ENCODE data around the gene HOXA3. TPM values are rescaled to one million over a fixed set of nuclear protein-coding genes. Genes with fewer than 3 reads are reported as not detected.

Gene HOXA3
- total and polyA plus RNA-seq, 2 of the 13 experiments (the other 11 are each of a cell fraction or from before 2014, with no cell fraction given) = 2.9 to 4.6 TPM

DNA sequence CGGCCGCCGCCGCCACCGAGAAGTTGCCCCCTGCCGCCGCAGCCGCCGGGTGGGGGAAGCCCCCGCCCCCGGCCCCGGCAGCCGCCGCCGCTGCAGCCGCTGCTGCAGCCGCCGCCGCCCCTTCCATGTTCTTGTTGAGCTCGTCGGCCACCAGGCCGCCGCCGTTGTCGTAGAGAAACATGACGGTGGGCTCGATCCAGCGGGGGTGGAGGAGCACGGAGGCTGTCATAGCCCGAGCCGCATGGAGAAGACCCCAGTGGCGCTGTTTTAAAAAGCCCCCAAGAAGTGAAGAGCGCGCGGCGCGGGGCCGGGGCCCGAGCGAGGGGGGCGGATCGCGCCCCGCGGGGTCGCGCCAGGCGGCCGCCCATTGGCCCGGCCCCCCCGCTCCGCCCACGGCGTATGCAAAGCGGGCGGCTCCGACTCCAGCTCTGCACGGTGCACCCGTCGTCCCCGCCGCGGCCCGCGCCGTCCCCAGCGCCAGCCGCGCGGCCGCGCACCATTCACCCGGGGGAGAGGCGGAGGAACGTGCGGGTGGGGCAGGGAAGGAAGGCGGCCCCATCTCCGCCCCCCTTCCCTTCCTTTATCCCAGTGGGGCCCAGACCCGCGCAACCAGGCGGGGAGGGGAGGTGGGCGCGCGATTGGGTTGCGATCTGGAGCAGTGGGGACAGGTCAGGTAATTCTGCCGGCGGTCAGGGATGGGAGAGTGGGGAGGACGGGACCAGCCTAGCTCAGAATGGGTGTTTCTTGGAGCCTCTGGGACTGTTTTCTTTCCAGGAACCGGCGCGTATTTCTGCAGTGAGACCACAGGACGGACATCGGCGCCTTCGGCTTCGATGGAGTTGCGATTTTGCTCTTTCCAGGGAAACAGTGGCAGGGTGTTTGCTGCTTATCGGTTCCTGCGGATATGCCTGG is 47.7 kb upstream of the HOXA3 start, which contains the start of gene HOXA13 (continued):
- TF ChIP-seq, protein P1, sequence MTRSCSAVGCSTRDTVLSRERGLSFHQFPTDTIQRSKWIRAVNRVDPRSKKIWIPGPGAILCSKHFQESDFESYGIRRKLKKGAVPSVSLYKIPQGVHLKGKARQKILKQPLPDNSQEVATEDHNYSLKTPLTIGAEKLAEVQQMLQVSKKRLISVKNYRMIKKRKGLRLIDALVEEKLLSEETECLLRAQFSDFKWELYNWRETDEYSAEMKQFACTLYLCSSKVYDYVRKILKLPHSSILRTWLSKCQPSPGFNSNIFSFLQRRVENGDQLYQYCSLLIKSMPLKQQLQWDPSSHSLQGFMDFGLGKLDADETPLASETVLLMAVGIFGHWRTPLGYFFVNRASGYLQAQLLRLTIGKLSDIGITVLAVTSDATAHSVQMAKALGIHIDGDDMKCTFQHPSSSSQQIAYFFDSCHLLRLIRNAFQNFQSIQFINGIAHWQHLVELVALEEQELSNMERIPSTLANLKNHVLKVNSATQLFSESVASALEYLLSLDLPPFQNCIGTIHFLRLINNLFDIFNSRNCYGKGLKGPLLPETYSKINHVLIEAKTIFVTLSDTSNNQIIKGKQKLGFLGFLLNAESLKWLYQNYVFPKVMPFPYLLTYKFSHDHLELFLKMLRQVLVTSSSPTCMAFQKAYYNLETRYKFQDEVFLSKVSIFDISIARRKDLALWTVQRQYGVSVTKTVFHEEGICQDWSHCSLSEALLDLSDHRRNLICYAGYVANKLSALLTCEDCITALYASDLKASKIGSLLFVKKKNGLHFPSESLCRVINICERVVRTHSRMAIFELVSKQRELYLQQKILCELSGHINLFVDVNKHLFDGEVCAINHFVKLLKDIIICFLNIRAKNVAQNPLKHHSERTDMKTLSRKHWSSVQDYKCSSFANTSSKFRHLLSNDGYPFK (CRISPR knock-in tag; IDR thresholded peaks at IDR 0.05; ENCODE audit: borderline replicate concordance) = no peak
- TF ChIP-seq, protein P2, sequence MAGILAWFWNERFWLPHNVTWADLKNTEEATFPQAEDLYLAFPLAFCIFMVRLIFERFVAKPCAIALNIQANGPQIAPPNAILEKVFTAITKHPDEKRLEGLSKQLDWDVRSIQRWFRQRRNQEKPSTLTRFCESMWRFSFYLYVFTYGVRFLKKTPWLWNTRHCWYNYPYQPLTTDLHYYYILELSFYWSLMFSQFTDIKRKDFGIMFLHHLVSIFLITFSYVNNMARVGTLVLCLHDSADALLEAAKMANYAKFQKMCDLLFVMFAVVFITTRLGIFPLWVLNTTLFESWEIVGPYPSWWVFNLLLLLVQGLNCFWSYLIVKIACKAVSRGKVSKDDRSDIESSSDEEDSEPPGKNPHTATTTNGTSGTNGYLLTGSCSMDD (CRISPR knock-in tag; IDR thresholded peaks at IDR 0.05) = no peak
- no peak for TF ChIP-seq ZNF30 (CRISPR knock-in tag; IDR thresholded peaks at IDR 0.05)
- TF ChIP-seq, protein P3, sequence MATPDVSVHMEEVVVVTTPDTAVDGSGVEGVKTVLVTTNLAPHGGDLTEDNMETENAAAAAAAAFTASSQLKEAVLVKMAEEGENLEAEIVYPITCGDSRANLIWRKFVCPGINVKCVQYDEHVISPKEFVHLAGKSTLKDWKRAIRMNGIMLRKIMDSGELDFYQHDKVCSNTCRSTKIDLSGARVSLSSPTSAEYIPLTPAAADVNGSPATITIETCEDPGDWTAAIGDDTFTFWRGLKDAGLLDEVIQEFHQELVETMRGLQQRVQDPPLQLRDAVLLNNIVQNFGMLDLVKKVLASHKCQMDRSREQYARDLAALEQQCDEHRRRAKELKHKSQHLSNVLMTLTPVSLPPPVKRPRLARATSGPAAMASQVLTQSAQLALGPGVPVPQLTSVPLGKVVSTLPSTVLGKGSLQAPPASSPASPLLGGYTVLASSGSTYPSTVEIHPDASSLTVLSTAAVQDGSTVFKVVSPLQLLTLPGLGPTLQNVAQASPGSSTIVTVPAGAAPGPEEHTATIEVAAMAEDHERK (CRISPR knock-in tag; IDR thresholded peaks at IDR 0.05; ENCODE audit: low read depth) = no peak
- no peak for TF ChIP-seq SMC3 (IDR thresholded peaks at IDR 0.05; ENCODE audit: low read length)
- TF ChIP-seq CENPT (CRISPR knock-in tag; IDR thresholded peaks at IDR 0.05; ENCODE audit: low read depth) = no peak
- TF ChIP-seq ZNF788 (CRISPR knock-in tag; IDR thresholded peaks at IDR 0.05; ENCODE audit: borderline replicate concordance) = no peak
- TF ChIP-seq WIZ (CRISPR knock-in tag; IDR thresholded peaks at IDR 0.05) = no peak
- TF ChIP-seq, protein P4, sequence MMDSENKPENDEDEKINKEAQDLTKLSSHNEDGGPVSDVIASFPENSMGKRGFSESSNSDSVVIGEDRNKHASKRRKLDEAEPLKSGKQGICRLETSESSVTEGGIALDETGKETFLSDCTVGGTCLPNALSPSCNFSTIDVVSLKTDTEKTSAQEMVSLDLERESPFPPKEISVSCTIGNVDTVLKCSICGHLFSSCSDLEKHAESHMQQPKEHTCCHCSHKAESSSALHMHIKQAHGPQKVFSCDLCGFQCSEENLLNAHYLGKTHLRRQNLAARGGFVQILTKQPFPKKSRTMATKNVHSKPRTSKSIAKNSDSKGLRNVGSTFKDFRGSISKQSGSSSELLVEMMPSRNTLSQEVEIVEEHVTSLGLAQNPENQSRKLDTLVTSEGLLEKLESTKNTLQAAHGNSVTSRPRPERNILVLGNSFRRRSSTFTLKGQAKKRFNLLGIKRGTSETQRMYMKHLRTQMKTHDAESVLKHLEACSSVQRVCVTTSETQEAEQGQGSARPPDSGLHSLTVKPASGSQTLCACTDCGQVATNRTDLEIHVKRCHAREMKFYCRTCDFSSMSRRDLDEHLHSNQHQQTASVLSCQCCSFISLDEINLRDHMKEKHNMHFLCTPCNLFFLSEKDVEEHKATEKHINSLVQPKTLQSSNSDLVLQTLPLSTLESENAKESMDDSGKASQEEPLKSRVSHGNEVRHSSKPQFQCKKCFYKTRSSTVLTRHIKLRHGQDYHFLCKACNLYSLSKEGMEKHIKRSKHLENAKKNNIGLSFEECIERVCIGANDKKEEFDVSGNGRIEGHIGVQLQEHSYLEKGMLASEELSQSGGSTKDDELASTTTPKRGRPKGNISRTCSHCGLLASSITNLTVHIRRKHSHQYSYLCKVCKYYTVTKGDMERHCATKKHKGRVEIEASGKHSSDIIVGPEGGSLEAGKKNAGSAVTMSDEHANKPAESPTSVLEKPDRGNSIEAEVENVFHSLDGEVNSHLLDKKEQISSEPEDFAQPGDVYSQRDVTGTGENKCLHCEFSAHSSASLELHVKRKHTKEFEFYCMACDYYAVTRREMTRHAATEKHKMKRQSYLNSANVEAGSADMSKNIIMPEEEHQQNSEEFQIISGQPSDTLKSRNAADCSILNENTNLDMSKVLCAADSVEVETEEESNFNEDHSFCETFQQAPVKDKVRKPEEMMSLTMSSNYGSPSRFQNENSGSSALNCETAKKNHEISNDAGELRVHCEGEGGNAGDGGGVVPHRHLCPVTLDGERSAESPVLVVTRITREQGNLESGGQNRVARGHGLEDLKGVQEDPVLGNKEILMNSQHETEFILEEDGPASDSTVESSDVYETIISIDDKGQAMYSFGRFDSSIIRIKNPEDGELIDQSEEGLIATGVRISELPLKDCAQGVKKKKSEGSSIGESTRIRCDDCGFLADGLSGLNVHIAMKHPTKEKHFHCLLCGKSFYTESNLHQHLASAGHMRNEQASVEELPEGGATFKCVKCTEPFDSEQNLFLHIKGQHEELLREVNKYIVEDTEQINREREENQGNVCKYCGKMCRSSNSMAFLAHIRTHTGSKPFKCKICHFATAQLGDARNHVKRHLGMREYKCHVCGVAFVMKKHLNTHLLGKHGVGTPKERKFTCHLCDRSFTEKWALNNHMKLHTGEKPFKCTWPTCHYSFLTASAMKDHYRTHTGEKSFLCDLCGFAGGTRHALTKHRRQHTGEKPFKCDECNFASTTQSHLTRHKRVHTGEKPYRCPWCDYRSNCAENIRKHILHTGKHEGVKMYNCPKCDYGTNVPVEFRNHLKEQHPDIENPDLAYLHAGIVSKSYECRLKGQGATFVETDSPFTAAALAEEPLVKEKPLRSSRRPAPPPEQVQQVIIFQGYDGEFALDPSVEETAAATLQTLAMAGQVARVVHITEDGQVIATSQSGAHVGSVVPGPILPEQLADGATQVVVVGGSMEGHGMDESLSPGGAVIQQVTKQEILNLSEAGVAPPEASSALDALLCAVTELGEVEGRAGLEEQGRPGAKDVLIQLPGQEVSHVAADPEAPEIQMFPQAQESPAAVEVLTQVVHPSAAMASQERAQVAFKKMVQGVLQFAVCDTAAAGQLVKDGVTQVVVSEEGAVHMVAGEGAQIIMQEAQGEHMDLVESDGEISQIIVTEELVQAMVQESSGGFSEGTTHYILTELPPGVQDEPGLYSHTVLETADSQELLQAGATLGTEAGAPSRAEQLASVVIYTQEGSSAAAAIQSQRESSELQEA (CRISPR knock-in tag; IDR thresholded peaks at IDR 0.05; ENCODE audit: not compliant biosample characterization) = no peak
- TF ChIP-seq ZNF207 (IDR thresholded peaks at IDR 0.05; ENCODE audit: borderline replicate concordance) = no peak
- TF ChIP-seq RARA (CRISPR knock-in tag; IDR thresholded peaks at IDR 0.05) = no peak
- TF ChIP-seq, protein P5, sequence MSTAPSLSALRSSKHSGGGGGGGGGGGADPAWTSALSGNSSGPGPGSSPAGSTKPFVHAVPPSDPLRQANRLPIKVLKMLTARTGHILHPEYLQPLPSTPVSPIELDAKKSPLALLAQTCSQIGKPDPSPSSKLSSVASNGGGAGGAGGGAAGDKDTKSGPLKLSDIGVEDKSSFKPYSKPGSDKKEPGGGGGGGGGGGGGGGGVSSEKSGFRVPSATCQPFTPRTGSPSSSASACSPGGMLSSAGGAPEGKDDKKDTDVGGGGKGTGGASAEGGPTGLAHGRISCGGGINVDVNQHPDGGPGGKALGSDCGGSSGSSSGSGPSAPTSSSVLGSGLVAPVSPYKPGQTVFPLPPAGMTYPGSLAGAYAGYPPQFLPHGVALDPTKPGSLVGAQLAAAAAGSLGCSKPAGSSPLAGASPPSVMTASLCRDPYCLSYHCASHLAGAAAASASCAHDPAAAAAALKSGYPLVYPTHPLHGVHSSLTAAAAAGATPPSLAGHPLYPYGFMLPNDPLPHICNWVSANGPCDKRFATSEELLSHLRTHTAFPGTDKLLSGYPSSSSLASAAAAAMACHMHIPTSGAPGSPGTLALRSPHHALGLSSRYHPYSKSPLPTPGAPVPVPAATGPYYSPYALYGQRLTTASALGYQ (CRISPR knock-in tag; IDR thresholded peaks at IDR 0.05) = no peak

Data from HepG2 (cell line).